Activated CD4-positive, alpha-beta T cell treated with anti-CD3 and anti-CD28 coated beads, Interleukin-2, amount 50 U/mL, for 48 hours (primary cell): ENCODE data around the gene ARMH3.

Experiments
- DNase-seq, 2 experiments: peaks; one replicate each; pipeline ENCODE4 v3.0.0-alpha.2; 2020

The ARMH3 gene

DNA sequence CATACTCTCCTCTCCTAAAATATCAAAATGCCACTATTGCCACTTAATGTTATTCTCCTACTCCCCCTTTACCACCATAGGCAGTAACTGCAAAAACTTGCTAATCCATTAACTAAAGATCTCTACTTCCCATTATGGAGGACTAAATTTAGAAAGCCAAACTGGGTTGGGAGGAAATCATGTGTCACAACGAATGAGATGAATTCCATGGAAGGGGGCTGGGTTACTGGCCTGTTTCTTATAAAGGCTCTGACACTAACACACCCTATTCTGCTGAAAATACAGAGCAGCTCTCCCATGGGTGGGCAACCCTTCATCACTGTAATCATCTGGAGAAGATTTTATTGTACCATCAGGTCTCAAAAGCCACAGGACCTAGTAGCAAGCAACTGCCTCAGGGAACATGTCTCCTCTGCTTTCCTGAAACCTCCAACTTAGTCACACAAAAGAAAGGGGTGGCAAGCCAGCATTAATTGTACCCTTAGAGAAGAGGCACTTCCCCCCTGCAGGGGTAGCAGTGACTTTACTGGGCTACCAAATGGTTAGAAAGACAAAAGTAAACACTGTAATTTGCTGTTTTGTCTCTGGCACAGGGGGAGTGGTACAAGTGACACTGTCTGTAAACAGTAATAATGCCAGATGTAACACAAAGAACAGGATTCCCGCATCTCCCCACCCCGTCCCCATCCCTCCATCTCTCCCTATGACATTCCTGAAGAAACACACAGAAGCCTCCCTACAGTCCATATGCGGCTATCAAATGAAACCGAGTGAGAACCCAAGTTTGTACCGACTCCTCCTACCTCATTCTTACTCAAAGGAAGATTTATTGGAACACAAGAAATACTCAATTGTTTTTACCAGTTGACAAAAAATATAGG is 81.6 kb downstream of the ARMH3 start:
- no peak for DNase-seq

DNA sequence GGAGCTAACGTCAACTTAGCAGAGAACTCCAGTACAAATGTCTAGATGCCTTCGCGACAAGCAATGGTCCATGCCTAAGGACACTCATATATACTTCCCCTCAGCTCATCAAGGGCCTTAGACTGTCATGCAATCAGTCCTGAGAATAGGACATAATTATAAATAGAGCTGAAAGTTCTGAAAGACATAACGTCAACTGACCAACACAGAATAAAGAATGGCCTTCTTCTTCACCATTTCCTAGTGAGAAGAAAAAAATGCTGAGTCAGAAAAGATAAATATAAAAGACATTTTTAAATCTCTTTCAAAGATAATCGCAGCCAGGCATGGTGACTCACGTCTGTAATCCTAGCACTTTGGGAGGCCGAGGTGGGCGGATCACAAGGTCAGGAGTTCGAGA is 83.2 kb downstream of the ARMH3 start:
- DNase-seq: no peak

DNA sequence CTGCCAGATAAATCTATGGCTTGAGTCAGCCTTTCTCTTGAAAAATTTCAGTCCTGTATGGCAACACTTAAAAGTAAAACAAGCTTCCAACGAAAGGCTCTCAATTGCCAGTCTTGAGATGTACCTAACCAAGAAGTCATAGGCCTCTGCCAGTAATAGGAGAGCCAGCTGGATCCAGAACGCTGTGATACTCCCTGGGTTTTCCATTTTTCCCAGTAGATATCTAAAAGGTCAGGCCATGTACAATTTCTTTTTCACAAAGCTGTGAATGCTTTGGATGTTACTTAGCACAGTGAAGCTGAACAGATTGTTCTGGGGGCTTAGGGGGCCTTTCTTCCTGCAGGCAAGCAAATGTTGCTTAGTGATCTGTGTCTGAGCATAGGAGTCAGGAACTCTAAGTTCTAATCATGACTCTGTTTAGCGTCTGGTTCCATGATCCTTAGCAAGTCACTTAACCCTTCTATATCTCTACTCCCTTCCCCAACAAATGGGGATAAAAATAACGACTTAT is 86.5 kb downstream of the ARMH3 start:
- no peak for DNase-seq

GRCh38 chr10:101968940-101969321 is 87.0 kb downstream of the ARMH3 start:
- no peak for DNase-seq

DNA sequence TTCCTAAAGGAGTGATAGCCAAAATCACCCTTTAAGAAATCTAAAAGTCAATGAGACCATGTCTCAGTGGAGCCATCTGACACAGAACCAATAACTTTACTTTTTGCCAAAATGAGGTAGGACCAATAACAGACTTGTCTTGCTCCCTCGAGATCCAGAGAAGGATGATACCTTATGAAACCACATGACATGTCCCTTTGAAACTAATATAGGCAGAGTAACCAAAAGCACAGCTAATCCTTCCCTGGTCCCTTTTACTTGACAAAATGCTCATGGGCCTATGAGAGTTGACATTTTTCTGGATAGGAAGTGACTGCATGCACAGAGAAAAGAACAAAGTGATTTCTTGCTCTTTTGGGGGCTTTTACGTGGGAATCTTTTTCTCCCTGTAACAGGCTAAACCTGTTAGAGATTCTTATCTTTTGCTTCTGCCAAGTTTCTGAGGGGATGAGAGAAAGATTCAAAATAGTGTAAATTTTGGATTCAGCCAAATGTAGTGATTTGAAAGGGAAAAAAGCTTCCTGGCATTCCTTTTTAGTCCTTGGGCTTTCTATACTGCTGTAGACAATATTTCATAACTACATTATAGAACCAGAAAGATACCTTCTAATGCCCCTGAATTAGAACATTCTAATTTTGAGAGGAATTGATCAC is 87.6 kb downstream of the ARMH3 start:
- DNase-seq: no peak

DNA sequence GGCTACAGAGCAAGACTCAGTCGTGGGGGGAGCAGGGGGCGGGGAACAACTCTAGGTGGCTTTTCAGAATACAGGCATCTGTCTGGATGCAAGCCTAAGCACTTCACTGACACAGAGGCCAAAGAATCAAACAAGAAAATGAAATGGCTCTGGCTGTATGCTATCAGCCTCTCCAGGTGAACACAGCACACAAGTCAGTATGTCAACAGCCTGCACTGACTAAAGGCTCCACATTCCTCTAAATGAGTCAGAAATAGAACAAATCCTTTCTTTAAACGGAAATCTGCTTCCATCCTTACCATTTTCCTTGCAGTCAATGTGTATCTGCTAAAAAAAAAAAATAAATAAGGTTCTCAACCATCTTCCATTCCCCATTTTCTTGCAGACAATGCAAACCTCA is 88.3 kb downstream of the ARMH3 start:
- DNase-seq: no peak

- no peak for DNase-seq
Observed at GRCh38 chr10:101967119-101967518, 88.9 kb downstream of the ARMH3 start.

DNA sequence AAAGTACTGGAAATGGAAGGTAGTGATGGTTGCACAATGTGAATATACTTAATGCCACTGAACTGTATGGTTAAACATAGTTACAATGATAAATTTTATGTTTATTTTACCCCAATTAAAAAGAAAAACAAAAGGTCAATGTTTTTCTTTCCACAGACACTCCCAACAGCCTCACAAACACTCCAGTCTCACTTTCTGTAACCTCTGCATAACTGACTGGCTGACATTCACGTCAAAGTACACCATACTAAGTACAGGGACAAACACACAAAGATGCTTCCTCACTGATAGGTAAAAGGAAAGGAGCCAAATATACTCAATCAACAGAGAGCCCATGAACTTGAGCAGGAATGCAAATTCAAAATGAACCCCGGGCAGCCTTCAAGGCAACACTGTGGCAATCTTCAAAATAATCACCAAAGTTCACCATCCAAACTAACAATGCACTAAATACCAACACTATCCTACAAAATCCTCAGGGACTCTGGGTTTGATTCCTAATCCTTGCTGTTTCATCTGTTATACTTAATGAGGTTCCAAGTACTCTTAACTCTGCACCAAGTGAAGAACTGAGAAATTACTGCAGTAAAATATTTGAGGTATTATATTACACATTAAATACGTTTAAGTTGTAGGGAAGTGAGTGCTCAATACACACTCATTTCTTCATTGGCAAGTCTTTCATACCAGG is 90.8 kb downstream of the ARMH3 start:
- DNase-seq: no peak

DNA sequence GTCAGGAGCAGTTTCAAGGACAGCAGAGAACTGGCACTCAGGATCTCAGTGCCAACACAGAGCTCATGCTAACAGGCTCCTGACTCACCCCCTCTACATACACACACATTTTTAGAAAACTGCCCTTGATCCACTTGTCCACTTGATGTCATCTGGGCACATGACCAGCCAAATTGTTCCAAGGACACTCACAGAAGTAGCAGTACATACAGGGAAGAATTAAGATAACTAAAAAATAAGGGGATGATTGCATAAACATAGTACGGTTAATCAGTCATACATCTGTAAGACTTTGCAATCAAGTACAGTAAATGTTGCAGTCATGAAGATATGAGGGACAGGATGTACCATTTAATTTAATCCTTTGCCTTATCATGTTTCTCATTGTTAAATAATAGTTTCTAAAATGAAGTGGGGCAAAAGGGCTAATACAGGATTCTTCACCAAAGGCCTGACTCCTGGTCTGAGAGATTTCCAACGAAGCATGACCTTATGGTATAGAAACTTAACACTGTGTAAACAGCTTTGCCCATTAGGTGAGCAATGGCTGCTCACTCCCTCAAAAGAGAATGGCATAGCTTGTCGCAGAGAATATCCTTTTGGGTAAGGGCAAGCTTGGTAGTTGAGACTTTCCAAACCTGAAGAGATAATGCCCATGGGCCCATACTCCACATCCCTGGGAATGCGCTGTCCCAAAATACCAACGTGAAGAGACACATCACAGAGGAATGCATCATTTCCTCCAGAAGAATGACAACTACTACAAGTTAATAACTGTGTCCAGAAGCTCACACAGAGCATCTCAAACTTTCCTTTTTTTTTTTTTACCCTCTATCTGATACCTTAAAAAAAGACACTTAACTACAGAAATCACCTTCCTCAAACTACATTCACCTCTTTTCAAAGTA is 94.1 kb downstream of the ARMH3 start:
- DNase-seq: no peak

DNA sequence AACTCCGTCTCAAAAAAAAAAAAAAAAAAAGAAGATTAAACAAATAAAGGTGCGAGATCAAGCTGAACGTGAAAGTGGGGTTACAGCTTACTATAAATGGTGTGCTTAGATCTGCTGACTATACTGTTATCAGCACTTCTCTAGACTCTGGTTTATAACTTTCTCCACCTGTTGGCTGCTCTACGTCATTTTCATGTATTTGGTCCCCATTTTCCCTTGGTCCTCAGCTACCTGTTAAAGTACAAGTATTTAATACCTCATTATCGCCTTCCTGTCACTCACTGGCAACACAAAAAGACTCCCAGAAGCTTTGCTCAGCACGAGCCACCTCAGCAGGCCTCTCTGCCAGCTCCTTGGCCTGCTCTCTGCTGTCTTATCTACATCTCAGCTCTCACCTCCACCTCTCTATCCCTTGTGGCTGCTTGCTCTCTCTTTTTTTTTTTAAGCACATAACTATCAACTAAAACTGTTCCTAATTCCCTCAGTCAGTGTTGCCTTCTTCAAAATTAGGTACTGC is 95.0 kb downstream of the ARMH3 start:
- no peak for DNase-seq

DNA sequence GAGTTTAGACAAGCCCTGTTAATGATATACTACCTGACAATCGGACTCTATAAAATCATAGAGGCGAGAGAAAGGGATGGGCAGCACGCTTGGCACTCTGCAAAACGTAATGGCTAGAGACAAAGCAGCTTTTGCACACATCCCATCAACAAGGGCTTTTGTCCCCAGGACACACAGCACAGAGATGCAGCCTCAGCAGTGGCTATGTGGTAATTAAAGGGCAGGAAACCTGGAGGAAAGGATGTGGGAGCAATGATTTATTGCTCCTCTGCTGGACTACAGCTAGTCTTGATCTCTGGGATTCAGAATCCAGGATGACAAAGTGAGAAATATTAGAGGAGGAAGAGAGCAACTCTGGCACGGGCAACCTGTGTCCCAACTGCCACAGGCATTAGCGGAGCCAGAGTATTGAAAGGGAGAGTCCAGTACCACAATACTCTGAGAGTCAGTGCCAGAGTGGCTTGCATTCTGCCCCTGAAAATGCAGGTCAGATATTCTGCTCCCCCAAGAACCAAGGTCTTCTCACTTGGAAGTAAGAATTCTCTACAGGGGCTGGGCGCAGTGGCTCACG is 96.5 kb downstream of the ARMH3 start:
- DNase-seq: no peak

DNA sequence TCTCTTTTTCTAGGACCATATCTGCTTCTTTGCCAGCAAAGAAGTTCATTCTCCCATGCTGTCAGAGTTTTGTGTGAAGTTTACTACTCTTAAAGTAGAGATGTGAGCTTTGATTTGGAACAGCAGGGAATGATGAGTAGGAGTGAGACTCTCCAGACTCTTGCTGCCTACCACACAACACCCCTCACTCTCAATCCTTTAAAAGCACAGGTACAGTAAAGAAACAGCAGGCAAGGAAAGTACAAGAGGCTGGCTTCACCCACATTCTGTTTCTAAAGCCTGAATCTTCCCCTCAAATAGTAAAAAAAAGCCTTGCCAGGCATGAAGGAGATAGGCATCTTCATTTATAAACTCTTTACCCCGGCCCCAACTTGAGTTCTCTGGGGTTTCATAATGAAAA is 97.3 kb downstream of the ARMH3 start:
- DNase-seq: no peak

DNA sequence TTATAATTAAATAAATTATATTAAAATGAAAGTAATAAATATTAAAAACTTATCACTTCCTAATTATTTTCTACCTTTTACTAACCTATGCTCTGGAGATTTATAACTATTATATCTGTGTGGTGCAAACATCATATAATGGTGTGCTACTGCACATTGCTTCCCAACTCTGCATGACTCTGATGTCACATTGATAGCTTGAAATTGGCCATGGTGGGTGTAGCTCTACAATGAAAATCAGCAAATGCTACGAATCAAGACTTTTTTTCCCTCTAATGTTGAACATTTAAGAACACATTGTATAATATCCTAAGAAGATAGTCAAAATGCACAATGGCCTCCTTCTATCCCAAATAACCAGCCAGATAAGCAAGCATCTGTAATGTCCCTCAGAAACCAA is 99.1 kb downstream of the ARMH3 start:
- no peak for DNase-seq

- no peak for DNase-seq
Observed at GRCh38 chr10:101956117-101956516, 99.9 kb downstream of the ARMH3 start.

DNA sequence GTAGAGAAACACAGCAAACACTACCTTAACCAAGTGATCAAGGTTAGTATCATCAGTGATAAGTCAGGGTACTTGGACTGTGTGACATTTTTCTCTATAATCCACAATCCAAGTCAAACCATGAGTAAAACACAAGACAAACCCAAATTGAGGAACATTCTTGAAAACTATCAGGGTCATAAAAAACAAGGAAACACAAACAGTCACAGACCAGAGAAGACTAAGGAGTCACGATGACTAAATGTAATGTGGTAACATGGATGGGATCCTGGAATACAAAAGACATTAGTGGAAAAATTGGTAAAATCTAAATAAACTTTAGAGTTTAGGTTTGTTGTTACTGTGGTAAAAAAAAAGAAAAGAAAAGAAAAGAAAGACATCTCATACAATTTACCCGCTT is 103.8 kb downstream of the ARMH3 start:
- DNase-seq: no peak

GRCh38 chr10:101950213-101950612 is 105.8 kb downstream of the ARMH3 start:
- DNase-seq: no peak

- DNase-seq: no peak
Observed at GRCh38 chr10:101941871-101942270, 114.1 kb downstream of the ARMH3 start.

DNA sequence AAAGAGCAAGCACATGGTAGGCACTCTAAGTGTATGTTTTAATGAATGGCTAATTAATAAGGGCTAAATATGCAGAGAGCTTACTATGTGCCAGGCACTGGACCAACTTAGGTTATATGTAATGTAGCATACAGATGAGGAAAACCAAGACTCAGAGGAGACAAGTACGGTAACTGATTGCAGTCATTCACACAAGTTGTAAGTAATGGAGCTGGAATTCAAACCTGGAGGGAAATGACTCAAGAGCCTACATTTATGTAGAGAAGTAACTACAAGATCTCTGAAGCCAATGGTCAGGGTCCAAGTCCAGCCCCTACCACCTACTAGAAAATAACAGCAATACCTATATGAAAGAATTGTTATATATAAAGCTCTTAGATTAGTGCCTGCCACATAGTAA is 115.1 kb downstream of the ARMH3 start:
- DNase-seq: no peak

DNA sequence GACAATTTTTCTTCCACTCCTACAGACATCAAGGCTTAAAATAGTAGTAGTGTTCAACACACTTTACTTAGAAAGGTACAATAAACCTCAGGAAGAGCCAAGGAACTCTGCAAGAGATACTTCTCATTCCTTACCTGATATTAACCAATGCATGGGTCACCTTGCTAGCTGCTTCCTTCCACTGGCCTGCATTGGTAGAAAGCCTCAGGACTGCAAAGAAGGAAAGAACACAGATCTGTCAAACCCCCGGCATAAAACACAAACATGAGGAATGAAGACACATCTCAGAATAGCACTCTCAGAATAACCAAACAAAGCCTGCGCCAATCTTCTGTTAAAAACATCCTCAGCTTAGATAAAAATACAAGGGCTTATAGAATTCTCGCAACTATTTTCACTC is 116.2 kb downstream of the ARMH3 start:
- no peak for DNase-seq

GRCh38 chr10:101939008-101939648 is 116.8 kb downstream of the ARMH3 start:
- DNase-seq: no peak

- DNase-seq: no peak
Observed at GRCh38 chr10:101938305-101939007, 117.5 kb downstream of the ARMH3 start.
